DMS153 treated with DMSO at 0.1 percent for 48 hours (cell line): ENCODE results near the gene MARCHF11.

Source experiments
- DNase-seq: peaks from one replicate; lab custom pipeline; 2025; ENCODE audit not compliant: unreplicated experiment; lab: John Stamatoyannopoulos, UW

The MARCHF11 gene, protein sequence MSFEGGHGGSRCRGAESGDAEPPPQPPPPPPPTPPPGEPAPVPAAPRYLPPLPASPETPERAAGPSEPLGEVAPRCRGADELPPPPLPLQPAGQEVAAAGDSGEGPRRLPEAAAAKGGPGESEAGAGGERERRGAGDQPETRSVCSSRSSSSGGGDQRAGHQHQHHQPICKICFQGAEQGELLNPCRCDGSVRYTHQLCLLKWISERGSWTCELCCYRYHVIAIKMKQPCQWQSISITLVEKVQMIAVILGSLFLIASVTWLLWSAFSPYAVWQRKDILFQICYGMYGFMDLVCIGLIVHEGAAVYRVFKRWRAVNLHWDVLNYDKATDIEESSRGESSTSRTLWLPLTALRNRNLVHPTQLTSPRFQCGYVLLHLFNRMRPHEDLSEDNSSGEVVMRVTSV

DNA sequence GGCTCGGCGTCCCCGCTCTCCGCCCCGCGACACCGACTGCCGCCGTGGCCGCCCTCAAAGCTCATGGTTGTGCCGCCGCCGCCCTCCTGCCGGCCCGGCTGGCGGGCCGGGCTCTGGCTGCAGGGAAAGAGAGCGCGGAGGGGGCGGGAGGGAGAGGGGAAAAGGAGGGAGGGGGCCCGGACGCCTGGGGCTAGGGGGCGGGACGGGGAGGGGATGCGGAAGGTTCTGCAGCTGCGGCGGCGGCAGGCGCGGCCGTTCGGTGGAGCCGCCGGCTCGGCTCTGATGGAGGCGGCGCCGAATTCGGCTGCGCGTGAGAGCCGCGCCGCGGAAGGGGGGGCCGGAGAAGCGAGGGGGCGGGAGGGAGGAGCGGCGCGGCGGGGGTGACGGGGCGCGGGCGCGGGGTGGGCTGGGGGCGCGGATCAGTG is at the start of gene MARCHF11:
Gene MARCHF11 (minus strand): TSS at position 281 of the 425 bp plus-strand sequence. CDS start 216 bp downstream, at position 65.
- peak; percentile 39 for DNase-seq

DNA sequence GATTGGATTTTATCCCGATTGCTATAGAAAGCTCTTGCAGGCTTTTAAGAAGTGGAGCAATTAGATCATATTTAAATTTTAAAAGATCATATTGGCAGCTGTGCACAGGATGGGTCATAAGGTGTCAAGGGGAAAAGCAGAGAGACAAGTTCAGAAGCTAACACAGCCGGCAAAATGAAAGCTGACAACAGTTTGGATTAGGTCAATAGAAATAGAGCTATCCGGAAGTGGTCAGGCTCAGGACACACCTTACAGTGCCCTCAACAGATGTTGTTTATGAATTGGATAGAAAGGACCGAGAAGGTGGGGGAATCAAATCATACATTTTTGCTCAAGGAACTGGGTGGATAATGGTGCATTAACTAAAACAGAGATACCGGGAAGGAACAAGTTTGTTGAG is 46.3 kb upstream of the MARCHF11 start:
- no peak for DNase-seq

DNA sequence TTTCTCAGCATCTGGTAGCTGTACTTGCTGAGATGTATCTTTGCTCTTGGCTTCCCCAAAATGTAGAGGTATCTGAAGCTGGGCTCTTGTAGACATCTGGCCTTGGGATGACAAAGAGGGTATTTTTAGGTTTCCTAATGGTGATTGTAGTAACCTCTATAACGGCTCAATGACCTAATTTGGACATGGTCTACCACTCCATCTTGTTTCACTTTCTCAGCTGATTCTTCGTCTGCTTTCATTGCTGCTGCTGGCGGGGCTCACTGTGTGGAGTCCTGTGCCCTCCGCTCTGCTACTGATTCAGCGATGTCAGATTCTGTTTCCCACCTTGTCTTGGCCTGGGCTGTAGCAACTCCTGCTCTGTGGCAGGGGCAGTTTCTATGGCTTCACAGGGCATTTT is 12.7 kb upstream of the MARCHF11 start:
- DNase-seq = no peak

DNA sequence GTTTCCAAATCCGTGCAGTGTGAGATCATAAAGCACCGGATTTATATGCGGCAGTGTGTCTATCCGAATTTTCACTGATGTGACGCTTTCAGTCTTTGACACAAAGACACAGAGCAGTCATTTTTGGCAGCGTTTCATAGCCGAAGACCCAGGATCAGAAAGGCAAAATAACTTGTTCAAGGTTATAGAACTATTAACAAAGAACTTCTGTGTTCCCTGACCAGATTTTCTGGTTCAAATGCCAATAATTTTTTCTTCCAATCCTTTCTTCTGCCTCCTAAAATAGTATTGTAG is 1.1 kb upstream of the MARCHF11 start:
- no peak for DNase-seq

DNA sequence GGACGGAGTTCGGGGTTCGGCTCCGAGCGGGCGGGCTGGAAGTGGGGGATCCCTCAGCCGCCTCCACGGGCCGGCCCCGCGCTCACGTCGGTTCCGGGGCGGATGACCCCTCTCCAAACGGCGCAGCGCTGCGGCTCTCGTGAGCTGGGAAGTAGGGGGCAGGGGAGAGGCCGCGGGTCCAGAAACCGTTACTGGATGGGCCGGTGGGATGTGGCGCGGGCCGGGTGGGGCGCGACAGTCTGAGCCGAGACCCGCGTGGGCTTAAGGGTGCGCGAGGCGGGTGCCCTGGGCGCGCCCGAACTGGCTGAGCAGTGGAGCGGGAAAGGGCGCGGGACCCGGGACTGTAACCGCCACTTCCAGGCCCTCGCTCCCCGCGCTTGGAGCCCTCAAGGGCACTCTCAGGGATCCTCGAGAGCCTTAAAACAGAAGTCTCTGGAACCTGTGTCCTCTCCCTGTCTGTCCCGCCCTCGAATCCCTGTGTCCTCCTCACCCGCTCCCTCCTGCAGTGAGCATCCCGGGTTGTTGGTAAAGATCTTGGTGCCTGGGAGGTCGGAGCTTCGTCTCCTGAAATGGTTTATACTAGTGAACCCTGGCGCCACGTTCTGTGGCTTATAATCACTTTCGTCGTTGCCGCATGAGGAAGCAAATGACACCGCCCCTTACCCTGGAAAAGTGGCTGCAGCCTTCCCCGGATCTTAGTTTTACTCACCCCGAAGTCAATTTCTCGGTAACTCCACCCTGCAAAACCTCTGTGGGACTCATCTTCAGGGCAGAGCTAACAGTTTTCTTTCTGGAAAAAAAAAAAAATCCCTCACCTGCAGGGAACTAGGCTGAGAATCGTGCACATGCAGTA is 571 bp upstream of the MARCHF11 start:
- peak; percentile 59 for DNase-seq

DNA sequence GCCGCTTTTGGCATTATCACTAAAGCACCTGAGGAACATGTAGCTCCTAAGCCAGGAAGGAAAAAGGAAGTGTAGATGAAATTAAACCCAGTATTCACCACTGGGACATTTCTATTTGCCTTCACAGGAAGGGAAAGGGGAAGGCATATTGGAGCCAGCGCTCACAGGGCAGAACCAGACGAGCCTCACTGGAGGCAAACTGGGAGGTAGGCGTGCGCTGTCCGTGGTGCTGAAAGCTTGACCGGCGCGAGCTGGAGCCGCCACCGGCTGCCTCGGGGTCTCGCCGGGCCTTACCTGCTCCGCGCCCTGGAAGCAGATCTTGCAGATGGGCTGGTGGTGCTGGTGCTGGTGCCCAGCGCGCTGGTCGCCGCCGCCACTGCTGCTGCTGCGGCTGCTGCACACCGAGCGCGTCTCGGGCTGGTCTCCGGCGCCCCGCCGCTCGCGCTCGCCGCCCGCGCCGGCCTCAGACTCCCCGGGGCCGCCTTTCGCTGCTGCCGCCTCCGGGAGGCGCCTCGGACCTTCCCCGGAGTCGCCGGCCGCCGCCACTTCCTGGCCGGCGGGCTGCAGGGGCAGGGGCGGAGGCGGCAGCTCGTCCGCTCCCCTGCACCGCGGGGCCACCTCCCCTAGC is 732 bp downstream of the MARCHF11 start:
- peak; percentile 47 for DNase-seq

DNA sequence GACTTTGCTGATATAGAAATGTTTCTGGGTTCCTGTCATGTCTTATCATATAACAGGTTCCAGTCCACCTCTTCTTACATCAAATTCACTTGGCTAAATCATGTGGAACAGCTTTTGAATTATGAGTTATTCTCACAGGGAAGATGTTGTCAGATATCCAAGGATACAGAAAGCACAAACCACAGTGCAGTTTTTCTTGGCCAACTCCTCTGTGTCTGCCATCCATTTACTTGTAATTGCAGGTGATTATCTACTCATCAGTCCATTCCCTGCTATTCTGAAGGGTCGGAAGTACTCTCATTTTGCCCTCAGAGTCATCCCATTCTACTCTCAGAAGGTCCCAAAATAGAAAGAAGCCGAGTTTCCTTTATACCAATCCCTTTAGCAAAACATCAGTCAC is 10.0 kb downstream of the MARCHF11 start:
- DNase-seq = no peak

DNA sequence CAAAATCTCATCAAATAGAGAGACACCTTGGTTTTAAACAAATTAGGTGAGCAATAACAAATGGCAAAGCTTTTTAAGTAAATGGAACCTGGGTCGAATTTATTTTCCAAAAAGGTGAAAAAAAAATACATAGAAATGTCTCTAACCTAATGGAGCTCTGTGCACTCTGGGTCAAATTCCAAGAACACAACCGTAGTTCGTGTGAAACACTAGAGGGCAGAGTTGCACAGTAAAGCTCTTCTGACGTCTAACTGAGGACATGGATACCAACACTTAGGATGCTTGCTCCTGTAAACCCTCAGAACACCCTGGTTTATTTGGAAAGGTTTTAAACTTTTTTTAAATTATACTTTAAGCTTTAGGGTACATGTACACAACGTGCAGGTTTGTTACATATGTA is 18.9 kb downstream of the MARCHF11 start:
- DNase-seq = peak; percentile 91

DNA sequence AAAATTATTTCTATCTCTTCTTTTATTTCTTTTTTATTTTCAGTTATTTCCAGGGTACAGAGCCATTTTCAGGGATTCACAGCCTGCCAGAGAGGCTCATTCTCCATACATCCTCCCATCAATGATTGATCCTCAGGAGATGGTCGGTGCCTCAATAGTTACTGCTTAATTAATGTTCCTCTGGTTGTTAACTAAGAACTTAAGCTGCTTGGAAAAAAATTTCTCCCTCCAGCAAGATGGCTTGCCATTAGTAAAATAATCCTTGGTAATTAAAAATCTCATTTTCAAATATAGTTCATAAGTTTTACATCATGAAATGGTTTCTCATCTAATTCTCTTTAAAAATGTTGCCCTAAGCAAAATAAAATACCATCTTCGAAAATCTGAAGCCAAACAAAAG is 20.0 kb downstream of the MARCHF11 start:
- no peak for DNase-seq

DNA sequence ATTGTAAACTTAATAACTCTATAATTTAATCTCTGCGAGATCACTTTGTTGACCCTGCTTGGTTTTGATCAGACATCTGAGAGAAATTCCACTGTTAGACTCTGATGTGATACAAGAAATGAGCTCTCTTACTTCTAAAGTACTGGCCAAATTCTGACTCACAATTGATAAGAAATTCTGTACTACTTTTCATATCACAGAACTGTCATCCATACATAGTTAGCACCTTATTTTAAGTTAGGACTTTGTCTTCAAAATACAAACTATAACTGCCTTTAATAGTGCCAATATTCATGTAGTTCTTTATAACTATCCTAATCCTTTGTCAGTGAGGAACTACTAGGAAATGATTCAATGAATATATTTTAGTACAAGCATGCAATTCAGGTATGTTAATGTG is 23.4 kb downstream of the MARCHF11 start:
- no peak for DNase-seq

DNA sequence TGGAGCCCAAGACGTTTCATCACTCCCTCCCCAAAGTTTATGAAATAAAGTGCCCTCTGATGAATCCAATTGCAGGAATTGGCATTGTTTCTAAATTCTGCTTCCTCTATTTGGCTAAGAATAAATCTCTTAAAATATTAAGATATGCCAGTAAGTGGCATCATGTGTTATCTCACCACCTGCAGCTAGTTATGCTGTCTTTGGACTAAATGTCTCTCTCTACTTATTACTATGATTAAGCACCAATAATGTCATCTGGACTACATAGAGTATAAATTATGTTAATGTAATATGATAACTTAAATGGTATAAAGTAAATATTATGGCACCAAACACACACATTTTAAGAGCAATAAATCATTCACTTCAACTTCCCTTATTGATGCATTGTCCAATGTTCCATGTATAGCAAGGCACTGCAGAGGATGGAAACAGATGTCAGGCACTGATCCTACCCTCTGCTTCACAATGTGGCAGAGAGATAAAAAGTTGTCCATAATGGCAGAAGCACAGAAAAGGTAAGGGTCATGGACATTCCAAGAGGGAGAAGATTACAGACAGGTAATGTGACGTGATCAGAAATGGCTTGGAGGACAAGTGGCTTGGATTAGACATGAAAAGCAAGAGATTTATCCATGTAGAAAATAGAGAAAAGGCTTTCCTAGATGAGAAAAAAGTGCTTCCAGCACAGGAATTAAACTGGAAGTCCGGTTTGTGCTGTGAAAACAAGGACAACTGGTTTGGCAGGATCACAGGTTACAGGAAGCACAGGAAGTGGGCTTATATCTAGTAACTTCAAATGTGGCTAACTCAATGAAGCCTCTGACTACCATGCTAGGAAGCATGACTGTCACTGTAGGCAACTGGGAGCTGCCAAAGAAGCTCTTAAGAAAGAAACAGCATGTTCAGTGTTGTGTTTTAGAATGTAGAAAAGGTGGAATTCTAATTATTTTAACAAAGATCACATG is 26.7 kb downstream of the MARCHF11 start:
- peak; percentile 72 for DNase-seq

DNA sequence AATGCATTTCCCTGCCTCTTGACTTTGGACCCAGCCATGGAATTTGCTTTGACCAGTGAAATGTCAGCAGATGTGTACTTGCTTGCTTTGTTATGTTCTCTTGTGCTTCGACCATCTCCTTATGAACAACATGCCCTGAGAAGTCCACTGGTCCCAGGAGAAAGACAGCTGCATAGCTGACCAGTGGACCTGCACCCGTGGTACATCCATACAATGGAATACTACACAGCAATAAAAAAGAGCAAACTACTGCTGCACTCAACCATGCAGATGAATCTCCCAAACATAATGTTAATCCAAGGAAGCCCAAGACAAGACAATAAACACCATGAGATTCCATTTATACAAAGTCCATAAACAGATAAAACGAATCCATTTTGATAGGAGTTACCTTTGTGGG is 30.0 kb downstream of the MARCHF11 start:
- DNase-seq = no peak

DNA sequence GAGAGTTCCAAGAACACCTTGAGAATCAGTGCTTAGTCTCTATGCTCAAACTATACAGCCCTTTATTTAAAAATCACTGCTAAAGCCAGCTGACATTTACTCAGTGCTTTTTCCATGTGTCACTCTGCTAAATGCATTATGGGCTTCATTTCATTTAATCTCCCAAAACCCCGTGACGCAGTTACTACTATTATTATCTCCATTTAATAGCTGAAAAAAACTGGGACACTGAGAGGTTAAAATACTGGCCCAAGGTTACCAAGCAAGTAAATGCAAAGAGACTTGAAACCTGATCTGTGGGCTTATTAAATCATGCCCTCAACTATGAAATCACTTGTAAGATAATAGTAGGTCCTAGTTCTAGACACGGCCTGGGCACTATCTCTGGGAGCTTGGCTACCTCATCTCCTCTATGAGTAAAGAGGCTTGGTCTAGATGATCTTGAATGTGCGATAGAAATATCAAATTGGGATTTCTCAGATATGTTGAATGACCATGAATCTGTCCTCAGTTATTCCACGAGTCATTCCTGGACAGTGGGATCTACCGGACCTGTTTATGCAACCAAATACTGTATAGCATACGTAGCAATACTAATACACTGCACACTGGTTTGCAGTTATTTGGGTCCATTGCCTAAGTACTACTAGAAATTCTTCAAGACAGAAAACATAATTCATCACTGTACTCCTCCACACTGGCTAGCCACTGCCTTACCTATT is 32.3 kb downstream of the MARCHF11 start:
- DNase-seq = no peak

DNA sequence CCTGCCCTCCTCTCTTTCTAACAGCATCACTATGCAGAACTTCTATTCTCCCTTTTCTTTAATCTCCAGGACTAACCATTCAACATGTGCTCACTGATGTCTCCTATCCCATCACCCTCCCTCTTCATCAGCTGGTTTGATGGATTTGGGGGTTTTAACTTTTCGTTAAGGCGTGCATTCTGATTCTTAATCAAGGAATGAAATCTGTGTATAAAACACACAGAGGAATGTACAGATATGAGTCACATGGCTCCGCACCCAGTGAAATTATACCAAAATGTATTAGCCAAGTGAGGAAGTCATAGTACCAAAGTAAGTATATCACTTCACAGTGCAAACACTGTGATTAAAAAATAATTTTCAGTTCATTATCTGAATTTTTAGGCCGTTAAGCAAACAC is 35.2 kb downstream of the MARCHF11 start:
- no peak for DNase-seq

DNA sequence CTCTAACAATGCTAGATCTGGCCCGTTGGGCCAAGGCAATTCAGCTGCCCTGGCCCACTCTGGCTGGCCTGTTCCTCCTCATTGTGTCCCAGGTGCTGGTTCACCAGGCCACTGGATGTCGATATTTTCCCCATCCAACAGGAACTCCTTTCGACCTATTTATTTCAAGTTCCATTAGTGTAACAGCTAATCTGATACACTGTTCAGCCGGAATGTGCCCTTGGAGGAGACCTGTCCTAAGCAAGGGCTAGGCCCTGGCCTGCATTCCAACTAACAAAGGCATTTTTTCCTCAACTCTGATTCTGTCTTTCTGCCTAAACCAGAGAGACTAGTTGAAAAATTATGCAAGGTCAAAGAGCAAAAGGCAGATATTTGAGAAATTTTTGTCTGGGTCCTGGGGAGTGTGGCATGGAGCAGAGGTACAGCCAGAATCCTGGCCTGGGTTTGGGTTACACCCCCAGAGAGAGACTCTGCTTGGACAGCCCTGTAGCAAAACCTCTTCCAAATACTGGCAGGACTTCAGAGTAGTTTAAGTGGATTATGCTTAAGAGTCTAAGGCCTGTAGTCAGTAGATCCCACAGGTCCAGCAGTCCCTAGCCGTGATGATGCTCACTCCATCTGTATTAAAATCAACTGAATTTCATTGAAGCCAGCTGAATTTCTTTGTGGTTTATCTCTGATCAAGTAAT is 36.1 kb downstream of the MARCHF11 start:
- DNase-seq = no peak

DNA sequence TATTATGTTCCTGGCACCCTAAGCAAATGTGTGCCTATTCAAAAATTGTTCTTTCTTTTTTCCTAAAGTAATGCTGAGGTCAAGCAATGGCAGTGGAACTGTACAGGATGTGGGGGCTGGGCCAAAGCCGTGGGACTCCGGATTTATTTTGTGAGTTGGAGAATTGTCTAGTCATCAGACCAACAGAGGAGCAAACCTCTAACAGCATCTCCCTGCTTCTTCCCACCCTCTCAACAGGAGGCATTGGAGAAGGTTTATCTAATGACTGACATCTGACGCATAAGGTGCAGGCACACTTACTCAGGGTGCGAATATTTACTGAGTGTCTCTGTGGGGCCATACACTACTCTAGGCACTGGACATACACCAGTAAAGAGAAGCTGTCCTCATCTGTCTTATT is 38.6 kb downstream of the MARCHF11 start:
- no peak for DNase-seq

DNA sequence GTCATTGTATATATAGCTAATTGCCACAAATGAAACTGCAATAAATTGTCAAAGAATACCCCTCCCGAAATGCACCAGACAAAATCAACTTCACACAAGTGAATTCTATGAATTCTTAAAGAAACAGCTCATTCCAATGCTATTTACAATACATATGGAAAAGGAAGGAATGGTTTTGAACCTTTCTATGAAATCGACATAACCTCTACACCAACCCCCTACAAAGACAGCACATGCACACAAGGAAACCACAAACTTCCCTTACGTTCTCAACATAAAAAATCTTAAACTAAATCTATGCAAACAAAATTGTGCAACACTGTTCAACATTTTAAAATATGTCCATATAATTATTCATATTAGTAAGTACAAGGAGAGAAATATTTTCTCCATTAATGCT is 39.2 kb downstream of the MARCHF11 start:
- DNase-seq = no peak

DNA sequence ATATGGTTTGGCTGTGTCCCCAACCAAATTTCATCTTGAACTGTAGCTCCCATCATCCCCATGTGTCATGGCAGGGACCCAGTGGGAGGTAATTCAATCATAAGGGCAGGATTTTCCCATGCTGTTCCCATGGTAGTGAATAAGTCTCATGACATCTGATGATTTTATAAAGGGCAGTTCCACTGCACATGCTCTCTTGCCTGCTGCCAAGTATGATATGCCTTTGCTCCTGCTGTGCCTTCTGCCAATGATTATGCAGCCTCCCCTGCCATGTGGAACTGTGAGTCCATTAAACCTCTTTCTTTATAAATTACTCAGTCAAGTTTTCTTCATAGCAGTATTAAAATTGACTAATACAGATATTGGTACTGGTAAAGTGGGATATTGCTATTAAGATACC is 42.4 kb downstream of the MARCHF11 start:
- DNase-seq = no peak

DNA sequence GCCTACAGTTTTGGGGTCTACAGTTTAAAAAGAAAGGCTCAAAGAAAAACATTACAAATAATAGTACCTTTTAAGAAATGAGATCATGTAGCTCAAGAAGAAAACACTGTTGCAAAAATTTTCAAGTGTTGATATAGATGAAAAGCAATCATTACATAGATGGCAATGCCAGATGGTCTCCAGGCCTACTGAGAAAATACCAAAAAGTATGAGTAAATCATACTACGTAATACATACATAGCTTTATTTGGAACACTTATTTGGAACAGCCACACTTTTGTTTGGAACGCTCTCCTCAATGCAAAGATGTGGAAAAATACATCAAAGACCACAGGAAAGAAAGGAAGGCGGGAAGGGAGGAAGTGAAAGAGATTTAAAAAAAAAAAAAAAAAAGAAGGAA is 44.1 kb downstream of the MARCHF11 start:
- peak; percentile 53 for DNase-seq

DNA sequence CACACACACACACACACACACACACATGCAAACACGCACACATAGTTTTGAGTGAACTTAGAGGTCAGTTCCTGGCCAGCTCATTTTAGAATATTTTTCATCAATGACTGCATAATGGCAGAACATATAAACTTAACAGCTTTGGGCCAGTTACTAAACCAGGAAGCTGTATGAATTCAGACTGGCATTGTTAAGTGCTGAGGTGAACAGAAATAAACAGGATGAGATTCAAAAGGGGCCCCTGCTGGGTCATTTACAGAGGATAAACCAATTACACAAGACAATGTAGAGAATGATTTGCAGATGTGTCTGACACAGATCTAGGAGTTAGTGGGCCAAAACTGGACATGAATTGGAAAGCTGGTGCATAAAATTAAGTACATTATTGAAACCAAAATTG is 44.6 kb downstream of the MARCHF11 start:
- DNase-seq = peak; percentile 84
